ENCODE results near the gene DGKQ. TPM values are rescaled to one million over a fixed set of nuclear protein-coding genes. Genes with fewer than 3 reads are reported as not detected.

Gene DGKQ
- total and polyA plus RNA-seq, 9 of the 15 experiments (the other 6 are each of a cell fraction or from before 2014, with no cell fraction given), result 0.17 to 22.0 (median 5.6) TPM

DNA sequence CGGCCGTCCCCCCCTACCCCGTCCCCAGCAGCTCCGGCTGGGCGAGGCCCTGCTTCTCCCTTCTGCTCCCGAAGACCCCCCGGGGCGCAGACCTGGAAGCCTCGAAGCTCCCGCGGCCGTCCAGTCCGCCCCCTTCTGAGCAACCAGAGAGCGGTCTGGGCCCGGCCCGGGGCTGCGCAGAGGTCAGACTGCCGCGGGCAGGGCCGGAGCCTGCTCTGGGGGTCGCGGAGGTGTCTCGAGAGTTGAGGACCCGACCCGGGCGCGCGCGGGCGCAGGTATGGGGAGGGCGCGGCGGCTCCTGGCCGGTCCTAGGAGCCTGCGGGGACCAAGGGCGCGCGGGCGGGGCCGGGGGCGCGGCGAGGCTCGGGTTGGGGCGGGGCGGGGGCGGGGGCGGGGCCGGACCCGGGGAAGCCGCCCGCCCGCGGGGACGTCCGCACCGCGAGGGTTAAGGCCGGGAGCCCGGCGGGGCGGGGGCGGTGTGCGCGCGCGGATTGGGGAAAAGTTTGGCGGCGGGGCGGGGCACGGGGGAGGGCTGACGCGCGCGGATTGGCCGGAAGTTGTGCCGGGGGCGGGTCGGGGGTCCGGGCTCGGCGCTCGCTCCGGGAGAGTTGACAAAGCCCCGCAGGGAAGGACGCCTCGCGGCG lies 37.8 kb upstream of the DGKQ start, which contains the start of gene FGFRL1 (continued):
- TF ChIP-seq HBP1 (CRISPR knock-in tag; IDR thresholded peaks at IDR 0.05) (no peak), ZNF133 (CRISPR knock-in tag; IDR thresholded peaks at IDR 0.05) (no peak), CXXC5 (CRISPR knock-in tag; IDR thresholded peaks at IDR 0.05) (0 out of 2 replicates have a peak, but pooled peaks have one; percentile 34), MAFF (IDR thresholded peaks at IDR 0.05; ENCODE audit: low read length) (no peak), STAT6 (CRISPR knock-in tag; IDR thresholded peaks at IDR 0.05) (no peak), POLR2G (IDR thresholded peaks at IDR 0.05; ENCODE audit: low read depth, low read length) (peak; percentile 44; the same call in 1 of the 2 replicates), PURB (CRISPR knock-in tag; IDR thresholded peaks at IDR 0.05; ENCODE audit: low read depth) (no peak), NR3C1 (CRISPR knock-in tag; IDR thresholded peaks at IDR 0.05) (no peak), GTF2A2 (tag; IDR thresholded peaks at IDR 0.05) (no peak), KDM5B (IDR thresholded peaks at IDR 0.05; ENCODE audit: insufficient replicate concordance, low read depth, low read length) (no peak), NFYB (IDR thresholded peaks at IDR 0.05; ENCODE audit: extremely low read depth, insufficient read length) (no peak), MLX (CRISPR knock-in tag; conservative IDR thresholded peaks at IDR 0.05) (no peak), ZNF830 (CRISPR knock-in tag; IDR thresholded peaks at IDR 0.05) (no peak), MAZ (CRISPR knock-in tag; conservative IDR thresholded peaks at IDR 0.05 in 1 of 2, IDR thresholded peaks at IDR 0.05 in 1 of 2) (peak in 1 of 2 experiments; percentile 71; a peak in 3 of 4 replicates), SRSF9 (IDR thresholded peaks at IDR 0.05; ENCODE audit: borderline replicate concordance, low read depth, low read length) (no peak), VEZF1 (CRISPR knock-in tag; IDR thresholded peaks at IDR 0.05) (peak; percentile 71; the same call in 1 of the 2 replicates), ZNF583 (CRISPR knock-in tag; IDR thresholded peaks at IDR 0.05) (no peak), ZNF311 (CRISPR knock-in tag; IDR thresholded peaks at IDR 0.05) (no peak), ZNF561 (CRISPR knock-in tag; conservative IDR thresholded peaks at IDR 0.05) (no peak)
- TF ChIP-seq, protein P1, sequence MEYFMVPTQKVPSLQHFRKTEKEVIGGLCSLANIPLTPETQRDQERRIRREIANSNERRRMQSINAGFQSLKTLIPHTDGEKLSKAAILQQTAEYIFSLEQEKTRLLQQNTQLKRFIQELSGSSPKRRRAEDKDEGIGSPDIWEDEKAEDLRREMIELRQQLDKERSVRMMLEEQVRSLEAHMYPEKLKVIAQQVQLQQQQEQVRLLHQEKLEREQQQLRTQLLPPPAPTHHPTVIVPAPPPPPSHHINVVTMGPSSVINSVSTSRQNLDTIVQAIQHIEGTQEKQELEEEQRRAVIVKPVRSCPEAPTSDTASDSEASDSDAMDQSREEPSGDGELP (CRISPR knock-in tag; IDR thresholded peaks at IDR 0.05; ENCODE audit: borderline replicate concordance), result no peak
